PC-9 (cell line): Measurements from ENCODE around the gene MYBPHL.

ENCODE experiments used
- CTCF ChIP-seq: fragments of 200-600 bp; sonication (generic); conservative IDR thresholded peaks from 2 replicates; pipeline ENCODE4 v1.6.1; 2017; ENCODE audit warnings: mixed run types, antibody characterized with exemption, mild to moderate bottlenecking, moderate library complexity
- EZH2 ChIP-seq: fragments of 200-600 bp; sonication (generic); IDR thresholded peaks from 2 replicates; pipeline ENCODE4 v1.8.0; 2017; ENCODE audit warnings: antibody characterized with exemption, low read depth

DNA sequence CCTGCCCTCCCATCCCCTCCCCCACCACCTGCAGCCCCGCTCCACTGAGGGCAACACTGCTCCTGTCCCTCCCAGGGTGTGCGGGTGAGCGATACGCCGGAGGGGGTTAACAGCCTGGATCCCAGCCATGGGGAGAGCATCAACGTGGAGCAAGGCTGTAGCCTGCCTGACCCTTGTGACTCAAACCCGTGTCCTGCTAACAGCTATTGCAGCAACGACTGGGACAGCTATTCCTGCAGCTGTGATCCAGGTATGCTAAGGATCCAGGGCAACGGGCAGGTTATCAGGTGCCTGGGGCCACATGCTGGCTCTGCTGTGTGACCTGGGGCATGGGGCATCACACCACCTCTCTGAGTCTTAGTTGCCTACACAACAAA, 42.4 kb downstream of the MYBPHL start:
- no peak for TF ChIP-seq CTCF
- no peak for TF ChIP-seq EZH2
